A549 (cell line): ENCODE measurements around the gene CELF2. TPM values are rescaled to one million over a fixed set of nuclear protein-coding genes. Genes with fewer than 3 reads are reported as not detected.
A peak's percentile ranks its signal among the peaks of the same experiment; 100 is the strongest.

ENCODE experiments used
- ATAC-seq, 2 experiments: fragments of 200-7000 bp in 1 of 2; fragments of >200 bp in 1 of 2; cut with Nextera tagmentation in 1 of 2; cut with Tn5 transposase in 1 of 2; 3 replicates each; pipeline versions ENCODE4 v1.8.0 to v1.9.1; 2018 to 2020; ENCODE audit warnings: mild to moderate bottlenecking in 1 of 2, moderate library complexity in 1 of 2
- CTCF ChIA-PET: fragments of 300-600 bp; sonication (Branson Sonifier 250); formaldehyde crosslinking; extraction: SDS; loops from one replicate; lab custom pipeline; 2021; ENCODE audit warnings: antibody characterized with exemption, inconsistent platforms; lab: Yijun Ruan, JAX
- POLR2A ChIA-PET: fragments of 350-600 bp; formaldehyde crosslinking; extraction: SDS; loops from one replicate; lab custom pipeline; 2021; ENCODE audit warnings: antibody characterized with exemption, inconsistent platforms; lab: Yijun Ruan, JAX
- DNase-seq, 2 experiments: peaks; one replicate each; pipeline versions ENCODE4 v3.0.0 to v3.0.0-alpha.2; 2011 to 2016; ENCODE audit warnings: low read depth in 1 of 2, low spot score in 1 of 2
- FAIRE-seq: peaks from 2 replicates; lab custom pipeline; 2011; peaks lifted over from hg19 to GRCh38; lab: Jason Lieb, UNC
- H3K27ac ChIP-seq, 2 experiments: fragments of >200 bp; sonication (Bioruptor Twin); formaldehyde crosslinking; 3 replicates each; pipeline ENCODE4 v1.5.1; 2016 to 2017
- H3K4me1 ChIP-seq: fragments of >200 bp; sonication (Bioruptor Twin); formaldehyde crosslinking; 3 replicates; pipeline ENCODE4 v1.6.1; 2016
- H3K4me2 ChIP-seq: fragments of >200 bp; sonication (Bioruptor Twin); formaldehyde crosslinking; 3 replicates; pipeline ENCODE4 v1.6.1; 2016
- H3K4me3 ChIP-seq: fragments of >200 bp; sonication (Bioruptor Twin); formaldehyde crosslinking; 3 replicates; pipeline ENCODE4 v1.5.1; 2016
- H3K9me3 ChIP-seq: fragments of >200 bp; sonication (Bioruptor Twin); formaldehyde crosslinking; 3 replicates; pipeline ENCODE4 v1.6.1; 2016
- ATOH8 ChIP-seq: fragments of 250-450 bp; sonication (Bioruptor Pico); IDR thresholded peaks from 2 replicates; pipeline ENCODE4 v1.5.0; 2020; ENCODE audit warnings: low read depth, mild to moderate bottlenecking, moderate library complexity
- BCL3 ChIP-seq: fragments of >200 bp; sonication (Bioruptor Twin); formaldehyde crosslinking; IDR thresholded peaks from 3 replicates; pipeline ENCODE4 v1.6.1; 2016
- BHLHE40 ChIP-seq: IDR thresholded peaks from 2 replicates; pipeline ENCODE4 v1.6.1; 2012; ENCODE audit warnings: low read depth, low read length, inconsistent platforms
- CEBPB ChIP-seq, 2 experiments: fragments of >200 bp in 1 of 2; sonication (Bioruptor Twin) in 1 of 2; formaldehyde crosslinking in 1 of 2; IDR thresholded peaks; 2 replicates each; pipeline ENCODE4 v1.6.1; 2012 to 2016
- CTCF ChIP-seq: fragments of >200 bp; sonication (Bioruptor Twin); formaldehyde crosslinking; IDR thresholded peaks from 3 replicates; pipeline ENCODE4 v1.5.1; 2016
- ESRRA ChIP-seq: fragments of 150-350 bp; IDR thresholded peaks from 2 replicates; pipeline ENCODE4 v1.6.1; 2014; ENCODE audit warnings: mild to moderate bottlenecking, low read length, borderline replicate concordance
- FOXS1 ChIP-seq: fragments of 250-450 bp; sonication (Bioruptor Pico); IDR thresholded peaks from 2 replicates; pipeline ENCODE4 v1.5.0; 2020; ENCODE audit warnings: mild to moderate bottlenecking, moderate library complexity
- HDAC2 ChIP-seq: fragments of 200-600 bp; sonication (generic); IDR thresholded peaks from 2 replicates; pipeline ENCODE4 v1.6.1; 2016
- HOXB13 ChIP-seq: fragments of 250-450 bp; sonication (Bioruptor Pico); IDR thresholded peaks from 2 replicates; pipeline ENCODE4 v1.5.0; 2020; ENCODE audit warnings: low read depth, mild to moderate bottlenecking, moderate library complexity
- HOXB5 ChIP-seq: fragments of 250-450 bp; sonication (Bioruptor Pico); IDR thresholded peaks from 2 replicates; pipeline ENCODE4 v1.5.0; 2020; ENCODE audit warnings: mild to moderate bottlenecking, moderate library complexity
- JUNB ChIP-seq: fragments of >200 bp; sonication (Bioruptor Twin); formaldehyde crosslinking; IDR thresholded peaks from 2 replicates; pipeline ENCODE4 v1.6.1; 2016
- PHF8 ChIP-seq: fragments of 200-600 bp; sonication (generic); IDR thresholded peaks from 2 replicates; pipeline ENCODE4 v1.6.1; 2016; ENCODE audit warnings: low read depth, mild to moderate bottlenecking, antibody characterized with exemption, moderate library complexity, borderline replicate concordance
- POLR2AphosphoS2 ChIP-seq: conservative IDR thresholded peaks from 2 replicates; pipeline ENCODE4 v1.6.1; 2012; ENCODE audit warnings: low read length, improper control_type of control experiment, inconsistent platforms
- RCOR1 ChIP-seq: fragments of 150-350 bp; IDR thresholded peaks from 2 replicates; pipeline ENCODE4 v1.6.1; 2014; ENCODE audit warnings: antibody characterized with exemption, low read length, low read depth
- SMC3 ChIP-seq: fragments of >200 bp; sonication (Bioruptor Twin); formaldehyde crosslinking; IDR thresholded peaks from 3 replicates; pipeline ENCODE4 v1.6.1; 2018; ENCODE audit warnings: inconsistent platforms
- SREBF2 ChIP-seq: fragments of 450-650 bp; IDR thresholded peaks from 2 replicates; pipeline ENCODE4 v1.6.1; 2014; ENCODE audit warnings: mild to moderate bottlenecking, moderate library complexity
- TFCP2L1 ChIP-seq: fragments of 250-450 bp; sonication (Bioruptor Pico); IDR thresholded peaks from 2 replicates; pipeline ENCODE4 v1.5.0; 2021; ENCODE audit warnings: mild to moderate bottlenecking
- ZC3H11A ChIP-seq: fragments of 450-650 bp; IDR thresholded peaks from 2 replicates; pipeline ENCODE4 v1.6.1; 2014; ENCODE audit warnings: antibody characterized with exemption, mild to moderate bottlenecking
- ZFP36 ChIP-seq: fragments of 450-650 bp; IDR thresholded peaks from 2 replicates; pipeline ENCODE4 v1.6.1; 2014; ENCODE audit warnings: borderline replicate concordance; ENCODE audit not compliant: partially characterized antibody
- ZNF302 ChIP-seq: fragments of 250-450 bp; sonication (Bioruptor Pico); IDR thresholded peaks from 2 replicates; pipeline ENCODE4 v1.9.0; 2021; ENCODE audit warnings: inconsistent platforms, mild to moderate bottlenecking, moderate library complexity
- WGBS: methylation state at CpG from one replicate; pipeline ENCODE4 v1.1.6; 2017; ENCODE audit errors: missing lambda C conversion rate; 5-methylcytosine and 5-hydroxymethylcytosine counted together
- polyA plus RNA-seq, 4 experiments: library from polyadenylated mRNA; depleted of rRNA in 3 of 4; stranded (reverse); fragments of >200 nt; fragmentation: RNase III in 1 of 4; extraction: RNeasy Plus Mini Kit Qiagen cat#74134 plus additional on column Dnase treatment in 1 of 4; gene quantifications; 2 replicates in 3 of 4; 3 replicates in 1 of 4; pipeline ENCODE4 v1.2.3, GENCODE V29; 2011 to 2017
- TF ChIP-seq, protein P1 (sequence below): fragments of 450-650 bp; IDR thresholded peaks from 2 replicates; pipeline ENCODE4 v1.6.1; 2014; ENCODE audit warnings: antibody characterized with exemption
- TF ChIP-seq, protein P2 (sequence below): IDR thresholded peaks from 2 replicates; pipeline ENCODE4 v1.6.1; 2012
- TF ChIP-seq, protein P3 (sequence below): fragments of 250-450 bp; sonication (Bioruptor Pico); IDR thresholded peaks from 2 replicates; pipeline ENCODE4 v1.5.0; 2021; ENCODE audit warnings: mild to moderate bottlenecking, moderate library complexity, borderline replicate concordance

CELF2 gene
- polyA plus RNA-seq, 2 of the 4 experiments (the other 2 are of a cell fraction): 0.01 to 0.03 TPM

DNA sequence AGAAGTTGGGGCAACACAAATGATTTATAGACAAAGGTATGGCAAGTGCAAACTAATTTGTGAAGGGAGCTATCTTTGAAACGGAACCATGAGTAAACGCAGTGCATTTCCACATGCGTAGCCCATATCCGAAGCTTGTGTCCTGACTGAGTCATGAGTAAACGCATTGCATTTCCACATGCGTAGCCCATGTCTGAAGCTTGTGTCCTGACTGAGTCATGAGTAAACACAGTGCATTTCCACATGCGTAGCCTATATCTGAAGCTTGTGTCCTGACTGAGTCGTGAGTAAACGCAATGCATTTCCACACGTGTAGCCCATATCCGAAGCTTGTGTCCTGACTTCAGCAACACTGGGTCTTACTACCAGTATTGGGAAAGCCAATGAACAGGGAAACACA lies 95.0 kb downstream of the CELF2 start:
- ChIA-PET POLR2A (no interaction called here), CTCF (interaction anchor here (1.4 kb wide), 1 partner anchor 10 kb away, joined by 3 read pairs; no protein-coding TSS in a partner anchor)
- no peak overlapping the region for H3K4me2 ChIP-seq
- H3K4me3 ChIP-seq: no peak overlapping the region
- H3K4me1 ChIP-seq: no peaks in the 10 kb centered on the region
- FAIRE-seq: no peak
- no peak for ATAC-seq
- H3K27ac ChIP-seq: no peak overlapping the region
- no peak for DNase-seq
- H3K9me3 ChIP-seq: no peaks in the 10 kb centered on the region
- TF ChIP-seq SMC3 (no peak), TFCP2L1 (no peak), ATOH8 (CRISPR knock-in tag) (no peak), SREBF2 (no peak), ZNF302 (no peak), HOXB13 (CRISPR knock-in tag) (no peak), ZFP36 (no peak), FOXS1 (CRISPR knock-in tag) (no peak), ESRRA (no peak), PHF8 (no peak), HDAC2 (no peak), POLR2AphosphoS2 (no peak), BHLHE40 (no peak), HOXB5 (CRISPR knock-in tag) (no peak)
- TF ChIP-seq, protein P1, sequence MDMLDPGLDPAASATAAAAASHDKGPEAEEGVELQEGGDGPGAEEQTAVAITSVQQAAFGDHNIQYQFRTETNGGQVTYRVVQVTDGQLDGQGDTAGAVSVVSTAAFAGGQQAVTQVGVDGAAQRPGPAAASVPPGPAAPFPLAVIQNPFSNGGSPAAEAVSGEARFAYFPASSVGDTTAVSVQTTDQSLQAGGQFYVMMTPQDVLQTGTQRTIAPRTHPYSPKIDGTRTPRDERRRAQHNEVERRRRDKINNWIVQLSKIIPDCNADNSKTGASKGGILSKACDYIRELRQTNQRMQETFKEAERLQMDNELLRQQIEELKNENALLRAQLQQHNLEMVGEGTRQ: no peak
- TF ChIP-seq, all 56 proteins: peak for 0
- 33% methylated on average over 11 of the region's 11 CpGs for WGBS

DNA sequence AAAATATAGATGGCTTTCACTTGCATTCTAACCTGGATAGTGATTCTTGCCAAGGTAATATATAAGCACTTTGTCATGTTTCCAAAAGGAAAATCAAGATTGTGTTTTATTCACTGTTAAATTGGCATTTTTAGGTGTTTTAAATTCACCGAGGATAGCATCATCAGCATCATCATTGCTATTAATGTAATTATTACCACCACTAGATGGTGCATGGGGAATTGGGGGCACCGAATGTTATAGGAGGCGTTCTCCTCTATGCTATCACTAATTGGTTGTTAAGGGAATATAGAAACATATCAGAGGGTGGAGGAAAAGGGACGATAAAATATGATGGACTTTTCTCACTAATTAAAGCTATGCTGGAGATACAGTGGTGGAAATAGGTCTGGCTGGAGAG lies 95.5 kb downstream of the CELF2 start:
- TF ChIP-seq CTCF: 0 out of 3 replicates have a peak, but pooled peaks have one; percentile 7
- no peak for TF ChIP-seq RCOR1
- ChIA-PET POLR2A (no interaction called here), CTCF (no interaction called here)
- DNase-seq (no peak), FAIRE-seq (no peak), ATAC-seq (no peak)
- H3K27ac ChIP-seq: no peak overlapping the region
- 18% methylated on average over 4 of the region's 4 CpGs for WGBS
- H3K9me3 ChIP-seq: no peaks in the 10 kb centered on the region
- H3K4me3 ChIP-seq: no peak overlapping the region
- H3K4me2 ChIP-seq: no peak overlapping the region
- no peaks in the 10 kb centered on the region for H3K4me1 ChIP-seq

DNA sequence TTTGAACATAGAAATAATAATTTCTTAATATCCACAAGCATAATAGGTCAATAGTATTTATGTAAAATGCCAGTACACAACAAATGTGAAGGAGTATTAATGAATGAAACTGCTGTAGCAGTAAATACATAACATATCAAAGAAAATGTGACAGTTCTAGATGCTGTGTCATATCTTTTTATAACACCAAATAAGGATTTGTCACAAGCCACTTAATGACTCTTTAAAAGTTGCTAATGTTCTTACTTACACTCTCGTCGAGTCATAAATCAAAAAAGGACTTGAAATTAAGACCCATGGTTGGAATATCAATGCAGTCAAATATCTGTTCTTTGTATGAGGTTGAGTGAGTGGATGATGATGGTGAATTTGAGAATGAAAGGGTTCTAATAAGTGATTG lies 96.6 kb downstream of the CELF2 start:
- H3K9me3 ChIP-seq: no peaks in the 10 kb centered on the region

More for the DNA sequence above, 96.6 kb downstream of the CELF2 start:
- 0% methylated on average over 2 of the region's 2 CpGs for whole genome bisulfite sequencing
- DNase-seq (no peak), FAIRE-seq (no peak), ATAC-seq (no peak)
- Histone ChIP-seq H3K4me2 (no peak overlapping the region), H3K4me1 (no peaks in the 10 kb centered on the region), H3K4me3 (no peak overlapping the region), H3K27ac (no peak overlapping the region)
- POLR2A ChIA-PET: no interaction called here
- TF ChIP-seq BCL3: no peak
- no peak for TF ChIP-seq ZC3H11A
- TF ChIP-seq CEBPB (IDR thresholded peaks at IDR 0.05): no peak
- TF ChIP-seq, protein P2, sequence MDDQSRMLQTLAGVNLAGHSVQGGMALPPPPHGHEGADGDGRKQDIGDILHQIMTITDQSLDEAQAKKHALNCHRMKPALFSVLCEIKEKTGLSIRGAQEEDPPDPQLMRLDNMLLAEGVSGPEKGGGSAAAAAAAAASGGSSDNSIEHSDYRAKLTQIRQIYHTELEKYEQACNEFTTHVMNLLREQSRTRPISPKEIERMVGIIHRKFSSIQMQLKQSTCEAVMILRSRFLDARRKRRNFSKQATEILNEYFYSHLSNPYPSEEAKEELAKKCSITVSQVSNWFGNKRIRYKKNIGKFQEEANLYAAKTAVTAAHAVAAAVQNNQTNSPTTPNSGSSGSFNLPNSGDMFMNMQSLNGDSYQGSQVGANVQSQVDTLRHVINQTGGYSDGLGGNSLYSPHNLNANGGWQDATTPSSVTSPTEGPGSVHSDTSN: no peak
- TF ChIP-seq JUNB: no peak
- TF ChIP-seq, protein P3, sequence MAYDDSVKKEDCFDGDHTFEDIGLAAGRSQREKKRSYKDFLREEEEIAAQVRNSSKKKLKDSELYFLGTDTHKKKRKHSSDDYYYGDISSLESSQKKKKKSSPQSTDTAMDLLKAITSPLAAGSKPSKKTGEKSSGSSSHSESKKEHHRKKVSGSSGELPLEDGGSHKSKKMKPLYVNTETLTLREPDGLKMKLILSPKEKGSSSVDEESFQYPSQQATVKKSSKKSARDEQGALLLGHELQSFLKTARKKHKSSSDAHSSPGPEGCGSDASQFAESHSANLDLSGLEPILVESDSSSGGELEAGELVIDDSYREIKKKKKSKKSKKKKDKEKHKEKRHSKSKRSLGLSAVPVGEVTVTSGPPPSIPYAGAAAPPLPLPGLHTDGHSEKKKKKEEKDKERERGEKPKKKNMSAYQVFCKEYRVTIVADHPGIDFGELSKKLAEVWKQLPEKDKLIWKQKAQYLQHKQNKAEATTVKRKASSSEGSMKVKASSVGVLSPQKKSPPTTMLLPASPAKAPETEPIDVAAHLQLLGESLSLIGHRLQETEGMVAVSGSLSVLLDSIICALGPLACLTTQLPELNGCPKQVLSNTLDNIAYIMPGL (CRISPR knock-in tag): no peak
- TF ChIP-seq, all 56 proteins: peak for 0
- CTCF ChIA-PET: interaction anchor here (0.5 kb wide), 1 partner anchor 82 kb away, joined by 3 read pairs; no protein-coding TSS in a partner anchor
